Immature natural killer cell (primary cell): Measurements from ENCODE around the gene SOWAHA. TPM values are rescaled to one million over a fixed set of nuclear protein-coding genes. Genes with fewer than 3 reads are reported as not detected.
"Not testable (repeated sequence)": the region's sequence is repeated elsewhere in the genome, so short reads cannot be mapped to it uniquely, and the experiment has no call there.

Experiments
- DNase-seq, 3 donors: peaks; one replicate each; pipeline ENCODE4 v3.0.0; 2022; ENCODE audit warnings: mixed read lengths in 1 of 3
- H3K27ac Mint-ChIP-seq, 6 donors: one replicate each; pipeline ENCODE4 v1.8.0; 2020; ENCODE audit warnings: mixed read lengths in 6 of 6, mild to moderate bottlenecking in 5 of 6, inconsistent platforms in 4 of 6, moderate library complexity in 3 of 6
- H3K27me3 Mint-ChIP-seq, 3 donors: one replicate each; pipeline ENCODE4 v1.8.0; 2020 to 2021; ENCODE audit warnings: low read depth in 3 of 3, mild to moderate bottlenecking in 3 of 3, mixed read lengths in 3 of 3, moderate library complexity in 3 of 3, inconsistent platforms in 1 of 3
- H3K36me3 Mint-ChIP-seq, 3 donors: one replicate each; pipeline ENCODE4 v1.8.0; 2020; ENCODE audit warnings: mixed read lengths in 3 of 3, inconsistent platforms in 2 of 3, mild to moderate bottlenecking in 2 of 3
- H3K4me1 Mint-ChIP-seq, 2 donors: one replicate each; pipeline ENCODE4 v1.8.0; 2020; ENCODE audit warnings: inconsistent platforms in 2 of 2, mild to moderate bottlenecking in 2 of 2, mixed read lengths in 2 of 2, moderate library complexity in 1 of 2
- H3K4me3 Mint-ChIP-seq, 5 donors: one replicate each; pipeline ENCODE4 v1.8.0; 2020; ENCODE audit warnings: mild to moderate bottlenecking in 5 of 5, mixed read lengths in 5 of 5, inconsistent platforms in 3 of 5, moderate library complexity in 3 of 5
- H3K9me3 Mint-ChIP-seq, 6 donors: one replicate each; pipeline ENCODE4 v1.8.0; 2020; ENCODE audit warnings: mild to moderate bottlenecking in 6 of 6, mixed read lengths in 6 of 6, inconsistent platforms in 4 of 6, moderate library complexity in 3 of 6
- polyA plus RNA-seq, 3 donors: library from polyadenylated mRNA; unstranded; fragments of 300-500 nt; fragmentation: Illumina TruSeq; gene quantifications; one replicate each; pipeline ENCODE4 v1.2.3, GENCODE V29; 2021

Gene SOWAHA
- polyA plus RNA-seq, 3 donors from 2014 or later, result not detected

DNA sequence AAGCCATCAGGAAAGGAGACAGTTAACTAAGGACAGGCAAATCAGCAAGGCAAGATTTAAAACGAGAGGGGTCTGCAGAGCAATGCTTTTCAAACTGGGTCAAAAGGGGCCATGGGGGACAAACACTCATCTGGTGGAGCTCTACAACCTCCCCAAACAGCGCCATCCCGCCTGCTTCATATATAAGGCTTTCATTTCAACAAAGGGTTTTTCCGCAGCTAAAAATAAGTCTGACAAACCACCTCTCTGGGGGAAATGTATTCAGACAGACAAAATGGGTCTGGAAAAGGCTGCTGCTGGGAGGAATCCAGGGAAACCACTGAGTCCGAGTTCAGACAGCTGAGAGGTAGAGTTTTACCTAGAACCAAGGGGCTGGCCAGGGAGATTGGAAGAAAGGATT lies 27.7 kb upstream of the SOWAHA start:
- Mint-ChIP-seq H3K9me3 (no peaks in the 10 kb centered on the region), H3K27ac (no peak overlapping the region), H3K27me3 (peaks cover 6 to 11% (median 10%) of the 10 kb centered on the region in 3 donors), H3K4me3 (no peak overlapping the region), H3K4me1 (no peaks in the 10 kb centered on the region), H3K36me3 (no peaks in the 10 kb centered on the region)
- DNase-seq, result no peak

- Mint-ChIP-seq H3K4me1 (no peaks in the 10 kb centered on the region), H3K27me3 (peaks cover 6 to 11% (median 10%) of the 10 kb centered on the region in 3 donors), H3K9me3 (no peaks in the 10 kb centered on the region), H3K4me3 (no peak overlapping the region), H3K36me3 (no peaks in the 10 kb centered on the region), H3K27ac (no peak overlapping the region)
- DNase-seq, result no peak
Observed at GRCh38 chr5:132785864-132786263, 27.2 kb upstream of the SOWAHA start.

DNA sequence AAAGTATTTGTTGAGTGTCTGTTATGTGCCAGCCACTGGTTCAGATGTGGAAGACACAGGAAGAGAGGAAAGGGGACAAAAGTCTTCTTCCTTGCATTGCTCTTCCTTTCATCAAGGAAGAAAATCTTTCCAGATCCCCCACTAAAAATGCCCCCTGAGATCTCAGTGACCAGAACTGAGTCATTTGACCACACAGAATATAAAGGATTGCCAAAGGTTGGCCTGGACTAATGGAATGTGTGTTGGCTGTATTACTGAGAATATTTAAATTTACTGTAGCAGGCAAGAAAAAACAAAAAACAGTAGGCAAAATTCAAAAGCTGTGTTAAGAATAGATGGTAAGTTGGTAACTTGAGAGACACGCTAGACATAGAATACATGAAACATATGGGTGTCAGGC lies 26.0 kb upstream of the SOWAHA start:
- no peak overlapping the region for H3K4me3 Mint-ChIP-seq
- no peaks in the 10 kb centered on the region for H3K36me3 Mint-ChIP-seq
- H3K9me3 Mint-ChIP-seq, result no peaks in the 10 kb centered on the region
- no peak for DNase-seq
- no peaks in the 10 kb centered on the region for H3K4me1 Mint-ChIP-seq
- H3K27ac Mint-ChIP-seq, result no peak overlapping the region
- peaks cover 4 to 6% (median 6%) of the 10 kb centered on the region in 3 donors for H3K27me3 Mint-ChIP-seq

DNA sequence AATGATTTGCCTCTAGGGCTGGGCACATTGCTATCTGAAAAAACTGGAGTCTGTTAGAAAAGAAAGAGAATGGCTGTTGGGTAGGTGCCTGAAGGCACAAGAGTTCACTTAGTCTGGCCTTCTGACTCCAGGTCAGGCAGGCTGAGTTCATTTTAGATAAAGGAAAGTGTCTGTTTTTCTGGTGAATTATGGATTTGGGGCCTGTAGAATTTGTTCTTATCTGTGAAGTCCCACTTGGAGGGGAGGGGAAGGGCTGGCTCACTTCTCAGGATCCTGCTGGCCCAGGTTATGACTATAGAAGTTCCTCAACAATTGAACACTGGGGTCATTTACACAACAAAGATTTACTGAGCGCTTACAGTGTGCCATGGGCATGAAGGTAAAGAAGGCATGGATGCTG lies 24.6 kb upstream of the SOWAHA start:
- Mint-ChIP-seq H3K36me3 (no peaks in the 10 kb centered on the region), H3K4me3 (no peak overlapping the region), H3K4me1 (no peaks in the 10 kb centered on the region), H3K27ac (no peak overlapping the region), H3K9me3 (no peaks in the 10 kb centered on the region), H3K27me3 (peaks cover 0 to 3% (median 2%) of the 10 kb centered on the region in 3 donors)
- no peak for DNase-seq

GRCh38 chr5:132788990-132789886 lies 23.9 kb upstream of the SOWAHA start:
- peaks cover 0 to 2% (median 2%) of the 10 kb centered on the region in 3 donors for H3K27me3 Mint-ChIP-seq
- no peak overlapping the region for H3K27ac Mint-ChIP-seq
- no peaks in the 10 kb centered on the region for H3K4me1 Mint-ChIP-seq
- DNase-seq, result no peak
- no peaks in the 10 kb centered on the region for H3K36me3 Mint-ChIP-seq
- H3K4me3 Mint-ChIP-seq, result no peak overlapping the region
- H3K9me3 Mint-ChIP-seq, result no peaks in the 10 kb centered on the region

DNA sequence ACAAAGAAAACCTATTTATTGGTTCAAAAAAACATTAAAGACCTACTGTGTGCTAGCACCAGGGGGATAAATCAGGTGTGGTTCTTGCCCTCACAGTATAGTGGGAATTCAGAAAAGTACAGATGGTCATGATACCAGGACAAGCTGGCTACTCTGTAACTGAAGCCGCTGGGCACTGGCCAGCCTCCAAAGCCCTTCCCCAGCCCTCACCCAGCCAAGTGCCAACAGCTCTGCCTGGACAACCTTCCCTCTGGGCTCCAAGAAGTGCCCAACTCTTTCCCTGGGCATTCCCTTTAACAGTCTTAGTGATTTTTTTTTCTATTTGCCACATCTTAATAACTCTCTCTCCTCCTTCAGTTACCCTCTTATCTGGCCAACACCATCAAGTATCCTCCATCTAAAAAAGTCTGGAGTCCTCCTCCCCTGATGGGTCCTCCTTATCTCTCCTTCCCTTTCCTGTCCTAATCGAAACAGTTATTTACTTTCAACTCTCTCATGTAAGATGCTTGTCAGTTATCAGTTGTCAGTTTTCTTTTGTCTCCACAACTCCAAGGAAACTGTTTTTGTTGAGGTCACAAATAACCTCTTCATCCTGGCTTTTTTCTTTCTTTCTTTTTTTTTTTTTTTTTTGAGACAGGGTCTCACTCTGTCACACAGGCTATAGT lies 22.8 kb upstream of the SOWAHA start:
- Mint-ChIP-seq H3K36me3 (no peaks in the 10 kb centered on the region), H3K27ac (no peak overlapping the region), H3K27me3 (peaks cover 0 to 2% (median 2%) of the 10 kb centered on the region in 3 donors), H3K9me3 (no peaks in the 10 kb centered on the region), H3K4me3 (no peak overlapping the region), H3K4me1 (no peaks in the 10 kb centered on the region)
- no peak for DNase-seq

DNA sequence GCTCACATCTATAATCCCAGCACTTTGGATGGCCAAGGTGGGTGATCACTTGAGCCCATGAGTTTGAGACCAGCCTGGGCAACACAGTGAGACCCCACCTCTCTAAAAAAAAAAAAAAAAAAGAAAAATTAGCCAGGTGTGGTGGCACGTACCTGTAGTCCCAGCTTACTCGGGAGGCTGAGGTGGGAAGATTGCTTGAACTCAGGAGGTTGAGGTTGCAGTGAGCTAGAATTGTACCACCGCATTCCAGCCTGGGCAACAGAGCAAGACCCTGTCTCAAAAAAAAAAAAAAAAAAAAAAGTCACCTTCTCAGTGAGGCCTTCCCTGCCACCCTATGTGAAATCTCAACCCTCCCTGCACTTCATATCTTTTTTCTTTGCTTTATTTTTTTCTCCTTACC lies 22.1 kb upstream of the SOWAHA start:
- Mint-ChIP-seq H3K4me1 (no peaks in the 10 kb centered on the region), H3K36me3 (no peaks in the 10 kb centered on the region), H3K4me3 (no peak overlapping the region), H3K27me3 (peaks cover 0 to 2% (median 2%) of the 10 kb centered on the region in 3 donors), H3K27ac (no peak overlapping the region), H3K9me3 (no peaks in the 10 kb centered on the region)
- no peak for DNase-seq

DNA sequence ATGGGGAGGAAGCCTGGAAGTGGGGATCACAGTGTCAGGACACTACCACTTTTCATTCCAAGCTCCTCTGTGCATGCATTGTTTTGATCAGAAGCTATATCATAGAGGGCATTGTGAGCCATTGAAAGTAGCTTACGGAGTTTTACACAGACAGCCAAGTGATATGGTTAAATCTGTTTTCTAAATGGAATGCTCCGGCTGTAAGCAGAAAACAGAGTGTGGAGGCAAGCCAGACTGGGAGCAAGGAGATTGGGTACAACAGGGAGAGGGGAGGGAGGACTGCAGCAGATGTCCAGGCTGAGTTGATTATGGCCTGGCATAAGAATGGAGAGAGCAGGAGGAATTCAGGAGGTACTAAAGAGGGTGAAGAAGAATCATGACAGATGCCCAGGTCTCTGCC lies 15.5 kb upstream of the SOWAHA start:
- Mint-ChIP-seq H3K4me3 (no peak overlapping the region), H3K27me3 (peaks cover 7 to 12% (median 10%) of the 10 kb centered on the region in 3 donors), H3K4me1 (no peaks in the 10 kb centered on the region), H3K9me3 (no peaks in the 10 kb centered on the region), H3K27ac (no peak overlapping the region), H3K36me3 (no peaks in the 10 kb centered on the region)
- DNase-seq, result no peak

GRCh38 chr5:132799392-132799791 lies 13.7 kb upstream of the SOWAHA start:
- no peak for DNase-seq
- Mint-ChIP-seq H3K4me3 (no peak overlapping the region), H3K36me3 (no peaks in the 10 kb centered on the region), H3K9me3 (no peaks in the 10 kb centered on the region), H3K27me3 (peaks cover 10 to 15% (median 14%) of the 10 kb centered on the region in 3 donors), H3K27ac (no peak overlapping the region), H3K4me1 (no peaks in the 10 kb centered on the region)

DNA sequence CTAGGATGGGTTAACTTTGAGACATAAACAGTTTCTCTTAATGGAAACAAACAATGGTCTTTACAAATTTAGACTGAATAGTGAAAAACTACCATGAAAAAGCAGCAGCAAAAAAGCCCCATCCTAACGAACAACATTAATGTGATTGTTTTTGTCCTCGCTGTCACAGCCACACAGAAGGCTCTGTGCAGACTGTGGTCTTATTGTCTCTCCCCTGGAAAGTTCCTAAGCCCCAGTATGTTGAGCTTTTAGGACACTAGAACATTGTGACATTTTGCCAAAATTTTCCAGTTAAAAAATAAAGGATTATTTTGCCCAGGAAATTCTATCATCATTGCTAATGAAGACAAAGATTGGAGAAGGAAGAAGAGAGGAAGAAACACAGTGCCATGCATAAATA lies 12.6 kb upstream of the SOWAHA start:
- Mint-ChIP-seq H3K4me1 (no peaks in the 10 kb centered on the region), H3K4me3 (no peak overlapping the region), H3K36me3 (no peaks in the 10 kb centered on the region), H3K27ac (no peak overlapping the region), H3K27me3 (peaks cover 12 to 20% (median 17%) of the 10 kb centered on the region in 3 donors), H3K9me3 (no peaks in the 10 kb centered on the region)
- no peak for DNase-seq

DNA sequence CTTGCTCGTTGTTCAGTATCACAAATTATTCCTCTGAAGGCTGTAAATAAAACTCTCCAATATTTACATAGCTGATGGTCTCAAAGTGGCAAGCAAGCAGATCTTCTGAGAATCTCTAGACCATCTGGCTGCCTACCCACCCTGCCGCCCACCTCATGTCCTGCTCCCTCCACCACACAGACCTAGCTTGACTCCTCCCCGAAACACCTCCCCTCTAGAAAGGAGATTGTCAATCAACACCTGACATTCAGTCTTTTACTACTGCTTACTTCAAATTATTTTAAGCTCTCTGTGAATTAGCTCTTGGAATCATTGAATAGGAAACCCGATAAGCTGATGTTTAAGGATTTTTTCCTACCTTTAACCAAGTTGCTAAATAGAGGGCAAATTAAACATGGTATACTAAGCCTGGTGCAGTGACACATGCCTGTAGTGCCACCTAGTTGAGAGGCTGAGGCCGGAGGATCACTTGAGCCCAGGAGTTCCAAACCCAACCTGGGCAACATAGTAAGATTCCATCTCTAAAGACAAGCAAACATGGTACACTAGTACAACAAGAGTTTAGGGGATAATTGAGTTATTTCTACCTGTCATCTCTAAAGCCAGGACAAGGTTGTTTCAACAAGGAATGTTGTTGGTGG lies 10.9 kb upstream of the SOWAHA start:
- H3K9me3 Mint-ChIP-seq, result no peaks in the 10 kb centered on the region
- no peak overlapping the region for H3K4me3 Mint-ChIP-seq
- DNase-seq, result no peak

GRCh38 chr5:132802685-132803066 lies 10.4 kb upstream of the SOWAHA start:
- not testable (repeated sequence) for DNase-seq, H3K27ac Mint-ChIP-seq, H3K4me1 Mint-ChIP-seq, H3K4me3 Mint-ChIP-seq, H3K9me3 Mint-ChIP-seq, H3K36me3 Mint-ChIP-seq
- H3K27me3 Mint-ChIP-seq, result peaks cover 15 to 26% (median 21%) of the 10 kb centered on the region in 3 donors

More for the DNA sequence above, 10.9 kb upstream of the SOWAHA start:
- H3K27me3 Mint-ChIP-seq, result peaks cover 12 to 23% (median 17%) of the 10 kb centered on the region in 3 donors
- H3K27ac Mint-ChIP-seq, result no peak overlapping the region
- H3K36me3 Mint-ChIP-seq, result no peaks in the 10 kb centered on the region
- no peaks in the 10 kb centered on the region for H3K4me1 Mint-ChIP-seq

DNA sequence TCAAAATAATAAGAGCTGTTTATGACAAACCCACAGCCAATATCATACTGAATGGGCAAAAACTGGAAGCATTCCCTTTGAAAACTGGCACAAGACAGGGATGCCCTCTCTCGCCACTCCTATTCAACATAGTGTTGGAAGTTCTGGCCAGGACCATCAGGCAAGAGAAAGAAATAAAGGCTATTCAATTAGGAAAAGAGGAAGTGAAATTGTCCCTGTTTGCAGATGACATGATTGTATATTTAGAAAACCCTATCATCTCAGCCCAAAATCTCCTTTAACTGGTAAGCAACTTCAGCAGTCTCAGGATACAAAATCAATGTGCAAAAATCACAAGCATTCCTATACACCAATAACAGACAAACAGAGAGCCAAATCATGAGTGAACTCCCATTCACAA lies 8.9 kb upstream of the SOWAHA start:
- not testable (repeated sequence) for H3K27ac Mint-ChIP-seq, H3K9me3 Mint-ChIP-seq

DNA sequence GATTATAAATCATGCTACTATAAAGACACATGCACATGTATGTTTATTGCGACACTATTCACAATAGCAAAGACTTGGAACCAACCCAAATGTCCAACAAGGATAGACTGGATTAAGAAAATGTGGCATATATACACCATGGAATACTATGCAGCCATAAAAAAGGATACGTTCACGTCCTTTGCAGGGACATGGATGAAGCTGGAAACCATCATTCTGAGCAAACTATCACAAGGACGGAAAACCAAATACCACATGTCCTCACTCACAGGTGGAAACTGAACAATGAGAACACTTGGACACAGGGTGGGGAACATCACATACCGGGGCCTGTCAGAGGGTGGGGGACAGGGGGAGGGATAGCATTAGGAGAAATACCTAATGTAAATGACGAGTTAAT lies 7.2 kb upstream of the SOWAHA start:
- H3K9me3 Mint-ChIP-seq, H3K4me3 Mint-ChIP-seq, H3K27ac Mint-ChIP-seq: not testable (repeated sequence)

More for the DNA sequence above, 8.9 kb upstream of the SOWAHA start:
- H3K36me3 Mint-ChIP-seq, DNase-seq, H3K4me3 Mint-ChIP-seq, H3K4me1 Mint-ChIP-seq: not testable (repeated sequence)
- peaks cover 13 to 28% (median 27%) of the 10 kb centered on the region in 3 donors for H3K27me3 Mint-ChIP-seq

More for the DNA sequence above, 7.2 kb upstream of the SOWAHA start:
- H3K27me3 Mint-ChIP-seq, result peaks cover 20 to 38% (median 29%) of the 10 kb centered on the region in 3 donors
- not testable (repeated sequence) for DNase-seq, H3K36me3 Mint-ChIP-seq, H3K4me1 Mint-ChIP-seq
